ENCODE data around the gene FBXW10.
"Not testable (repeated sequence)": the region's sequence is repeated elsewhere in the genome, so short reads cannot be mapped to it uniquely, and the experiment has no call there.

The FBXW10 gene

GRCh38 chr17:18743699-18744421 is at the start of gene FBXW10:
Gene FBXW10 (plus strand): TSS chr17:18744054. CDS start chr17:18744245, 191 bp downstream.
- DNase-seq = not testable (repeated sequence)

- DNase-seq = not testable (repeated sequence)
Observed at GRCh38 chr17:18695143-18695542, 48.7 kb upstream of the FBXW10 start.

GRCh38 chr17:18698473-18699103 is 45.3 kb upstream of the FBXW10 start:
- DNase-seq = not testable (repeated sequence)

GRCh38 chr17:18705955-18706354 is 37.9 kb upstream of the FBXW10 start:
- DNase-seq = not testable (repeated sequence)

GRCh38 chr17:18708215-18708614 is 35.6 kb upstream of the FBXW10 start:
- not testable (repeated sequence) for DNase-seq

- peak; percentile 14 to 47 (median 15) for DNase-seq
Observed at GRCh38 chr17:18712354-18712999, 31.4 kb upstream of the FBXW10 start.

- DNase-seq = peak in 2 of 3 experiments; percentile 44 to 63
Observed at GRCh38 chr17:18718643-18719427, 25.0 kb upstream of the FBXW10 start.

- DNase-seq = not testable (repeated sequence)
Observed at GRCh38 chr17:18719428-18720110, 24.3 kb upstream of the FBXW10 start.

GRCh38 chr17:18721775-18722547 is 21.9 kb upstream of the FBXW10 start:
- DNase-seq = not testable (repeated sequence)

- DNase-seq = not testable (repeated sequence)
Observed at GRCh38 chr17:18722612-18723011, 21.2 kb upstream of the FBXW10 start.

- not testable (repeated sequence) for DNase-seq
Observed at GRCh38 chr17:18723509-18723908, 20.3 kb upstream of the FBXW10 start.

- DNase-seq = not testable (repeated sequence)
Observed at GRCh38 chr17:18732438-18732837, 11.4 kb upstream of the FBXW10 start.

GRCh38 chr17:18733350-18733749 is 10.5 kb upstream of the FBXW10 start:
- DNase-seq = not testable (repeated sequence)

GRCh38 chr17:18739616-18740391 is 4.0 kb upstream of the FBXW10 start:
- DNase-seq = not testable (repeated sequence)

GRCh38 chr17:18741228-18741627 is 2.6 kb upstream of the FBXW10 start:
- not testable (repeated sequence) for DNase-seq

GRCh38 chr17:18744726-18745125 is 872 bp downstream of the FBXW10 start:
- not testable (repeated sequence) for DNase-seq

- not testable (repeated sequence) for DNase-seq
Observed at GRCh38 chr17:18746551-18746950, 2.7 kb downstream of the FBXW10 start.

GRCh38 chr17:18747501-18747900 is 3.6 kb downstream of the FBXW10 start:
- DNase-seq = not testable (repeated sequence)

- not testable (repeated sequence) for DNase-seq
Observed at GRCh38 chr17:18750242-18750641, 6.4 kb downstream of the FBXW10 start.

- DNase-seq = not testable (repeated sequence)
Observed at GRCh38 chr17:18753829-18754409, 10.1 kb downstream of the FBXW10 start.

Data from NCI-H1417 (cell line).